ENCODE measurements around the gene WDPCP. TPM values are rescaled to one million over a fixed set of nuclear protein-coding genes. Genes with fewer than 3 reads are reported as not detected.

WDPCP gene
- polyA plus RNA-seq, 2 of the 4 experiments (the other 2 are of a cell fraction) = 3.0 to 7.6 TPM

GRCh38 chr2:63581298-63581961 lies 6.8 kb downstream of the WDPCP start:
- ChIA-PET CTCF (interaction anchor here (0.8 kb wide), 1 partner anchor 92 kb away, joined by 3 read pairs; no protein-coding TSS in a partner anchor), POLR2A (no interaction called here)
- Histone ChIP-seq H3K9me3 (no peaks in the 10 kb centered on the region), H3K27ac (no peak overlapping the region), H3K4me2 (no peak overlapping the region), H3K4me3 (no peak overlapping the region), H3K4me1 (no peaks in the 10 kb centered on the region)
- DNase-seq (ENCODE audit: low read depth in 1 of 2, low spot score in 1 of 2) = no peak
- TF ChIP-seq ZC3H11A (IDR thresholded peaks at IDR 0.05) (no peak), SMC3 (IDR thresholded peaks at IDR 0.05) (no peak), RCOR1 (IDR thresholded peaks at IDR 0.05; ENCODE audit: low read depth, low read length) (no peak), MAFK (IDR thresholded peaks at IDR 0.05; ENCODE audit: partially characterized antibody) (no peak), REST (IDR thresholded peaks at IDR 0.05) (no peak), FOSL2 (IDR thresholded peaks at IDR 0.05) (no peak), FOSL2 (CRISPR knock-in tag; IDR thresholded peaks at IDR 0.05) (no peak), RARB (CRISPR knock-in tag; IDR thresholded peaks at IDR 0.05) (no peak), EP300 (IDR thresholded peaks at IDR 0.05) (no peak), HEYL (CRISPR knock-in tag; IDR thresholded peaks at IDR 0.05) (no peak), NPAS2 (CRISPR knock-in tag; IDR thresholded peaks at IDR 0.05; ENCODE audit: borderline replicate concordance) (no peak), GATA3 (IDR thresholded peaks at IDR 0.05; ENCODE audit: borderline replicate concordance) (no peak), ATOH8 (CRISPR knock-in tag; IDR thresholded peaks at IDR 0.05; ENCODE audit: low read depth) (no peak)
- TF ChIP-seq, protein P1, sequence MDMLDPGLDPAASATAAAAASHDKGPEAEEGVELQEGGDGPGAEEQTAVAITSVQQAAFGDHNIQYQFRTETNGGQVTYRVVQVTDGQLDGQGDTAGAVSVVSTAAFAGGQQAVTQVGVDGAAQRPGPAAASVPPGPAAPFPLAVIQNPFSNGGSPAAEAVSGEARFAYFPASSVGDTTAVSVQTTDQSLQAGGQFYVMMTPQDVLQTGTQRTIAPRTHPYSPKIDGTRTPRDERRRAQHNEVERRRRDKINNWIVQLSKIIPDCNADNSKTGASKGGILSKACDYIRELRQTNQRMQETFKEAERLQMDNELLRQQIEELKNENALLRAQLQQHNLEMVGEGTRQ (IDR thresholded peaks at IDR 0.05) = no peak
- TF ChIP-seq, protein P2, sequence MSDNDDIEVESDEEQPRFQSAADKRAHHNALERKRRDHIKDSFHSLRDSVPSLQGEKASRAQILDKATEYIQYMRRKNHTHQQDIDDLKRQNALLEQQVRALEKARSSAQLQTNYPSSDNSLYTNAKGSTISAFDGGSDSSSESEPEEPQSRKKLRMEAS (IDR thresholded peaks at IDR 0.05) = no peak
- FAIRE-seq = no peak
- peak in 1 of 2 experiments; percentile 42; a peak in 3 of 6 replicates for ATAC-seq
- 74% methylated on average over 5 of the region's 5 CpGs for WGBS (ENCODE audit: missing lambda C conversion rate)

DNA sequence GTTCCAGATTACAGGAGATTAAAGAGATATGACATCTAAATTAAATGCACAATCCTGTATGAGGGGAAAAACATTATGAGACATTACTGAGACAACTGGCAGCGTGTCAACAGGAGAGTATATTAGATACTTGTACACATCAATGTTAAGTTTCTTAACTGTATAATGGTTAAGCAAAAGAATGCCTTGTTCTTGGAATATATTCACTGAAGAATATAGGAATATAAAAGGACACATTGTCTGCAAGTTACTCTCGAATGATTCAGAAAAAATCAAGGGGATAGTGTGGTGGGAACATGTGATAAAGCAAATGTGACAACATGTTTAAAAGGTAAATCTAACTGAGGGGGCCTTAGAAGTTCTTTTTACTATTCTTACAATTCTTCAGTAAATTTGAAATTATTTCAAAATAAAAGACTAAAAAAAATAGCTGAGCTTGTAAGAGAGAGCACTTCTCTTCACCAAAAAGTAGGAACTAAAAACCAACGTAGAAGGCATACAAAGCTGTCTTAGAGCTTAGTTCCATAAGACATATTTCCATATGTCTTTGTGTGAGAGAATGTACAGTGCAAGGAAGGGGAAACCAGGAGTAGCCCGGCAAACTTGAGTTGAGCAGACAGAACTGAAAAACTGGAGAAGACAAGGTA lies 7.5 kb downstream of the WDPCP start:
- ChIA-PET POLR2A (no interaction called here), CTCF (no interaction called here)
- TF ChIP-seq HDAC2 (IDR thresholded peaks at IDR 0.05) = no peak
- TF ChIP-seq RARB (CRISPR knock-in tag; IDR thresholded peaks at IDR 0.05) = no peak
- no peak overlapping the region for H3K4me3 ChIP-seq
- H3K4me2 ChIP-seq = no peak overlapping the region
- no peak for DNase-seq (ENCODE audit: low read depth in 1 of 2, low spot score in 1 of 2)
- 75% methylated on average over 4 of the region's 4 CpGs for WGBS (ENCODE audit: missing lambda C conversion rate)
- no peak for ATAC-seq
- H3K9me3 ChIP-seq = no peaks in the 10 kb centered on the region
- no peak overlapping the region for H3K27ac ChIP-seq
- FAIRE-seq = no peak
- no peaks in the 10 kb centered on the region for H3K4me1 ChIP-seq

DNA sequence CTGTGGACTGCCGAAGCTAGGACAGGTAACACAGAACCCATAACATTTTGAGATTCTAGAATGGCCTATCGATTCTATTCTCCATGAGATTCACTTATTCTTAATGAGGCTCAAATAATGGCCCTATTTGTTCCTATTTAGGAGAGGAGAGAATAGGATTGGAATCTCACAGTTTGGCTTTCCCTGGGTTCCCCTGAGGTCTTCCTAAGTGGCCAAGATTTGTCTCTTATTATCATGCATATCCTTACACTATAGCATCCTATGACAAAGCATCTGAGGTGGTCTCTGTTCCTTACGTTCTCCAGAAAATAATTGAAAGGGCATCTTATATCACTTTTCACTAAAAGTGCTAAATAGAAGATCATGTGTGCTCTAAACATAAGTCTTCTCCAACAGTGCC lies 9.5 kb downstream of the WDPCP start:
- WGBS (ENCODE audit: missing lambda C conversion rate) = 94% methylated on average over 3 of the region's 3 CpGs

More for the DNA sequence above, 9.5 kb downstream of the WDPCP start:
- Histone ChIP-seq H3K4me1 (no peaks in the 10 kb centered on the region), H3K4me3 (no peak overlapping the region), H3K27ac (no peak overlapping the region), H3K9me3 (no peaks in the 10 kb centered on the region), H3K4me2 (no peak overlapping the region)
- ChIA-PET POLR2A (interaction anchor here (3.7 kb wide), 1 partner anchor 9 kb away, joined by 17 read pairs; the partner anchor contains the start of genes MDH1 and WDPCP), CTCF (interaction anchor here (1.0 kb wide), 1 partner anchor 9 kb away, joined by 4 read pairs; the partner anchor contains the start of gene WDPCP)
- FAIRE-seq (no peak), ATAC-seq (no peak), DNase-seq (ENCODE audit: low read depth in 1 of 2, low spot score in 1 of 2) (no peak)
- TF ChIP-seq CTCF (IDR thresholded peaks at IDR 0.05) (no peak), POLR2A (IDR thresholded peaks at IDR 0.05; ENCODE audit: low read length) (no peak), EHF (CRISPR knock-in tag; IDR thresholded peaks at IDR 0.05) (no peak), CHD4 (IDR thresholded peaks at IDR 0.05; ENCODE audit: borderline replicate concordance) (no peak), EHMT2 (IDR thresholded peaks at IDR 0.05; ENCODE audit: low read depth) (no peak), PHF8 (IDR thresholded peaks at IDR 0.05; ENCODE audit: borderline replicate concordance, low read depth) (no peak), CBX8 (IDR thresholded peaks at IDR 0.05) (no peak), SREBF2 (IDR thresholded peaks at IDR 0.05) (no peak)

All from A549 (cell line).